Erythroblast (primary cell): ENCODE results near the gene MAMDC2.

ENCODE experiments used
- GATA1 ChIP-seq: IDR thresholded peaks from 2 replicates; pipeline ENCODE4 v1.6.1; 2011; ENCODE audit warnings: low read depth, mild to moderate bottlenecking, control low read depth, low read length, moderate library complexity
- POLR2A ChIP-seq: IDR thresholded peaks from 2 replicates; pipeline ENCODE4 v1.6.1; 2011; ENCODE audit warnings: mild to moderate bottlenecking, low read length

DNA sequence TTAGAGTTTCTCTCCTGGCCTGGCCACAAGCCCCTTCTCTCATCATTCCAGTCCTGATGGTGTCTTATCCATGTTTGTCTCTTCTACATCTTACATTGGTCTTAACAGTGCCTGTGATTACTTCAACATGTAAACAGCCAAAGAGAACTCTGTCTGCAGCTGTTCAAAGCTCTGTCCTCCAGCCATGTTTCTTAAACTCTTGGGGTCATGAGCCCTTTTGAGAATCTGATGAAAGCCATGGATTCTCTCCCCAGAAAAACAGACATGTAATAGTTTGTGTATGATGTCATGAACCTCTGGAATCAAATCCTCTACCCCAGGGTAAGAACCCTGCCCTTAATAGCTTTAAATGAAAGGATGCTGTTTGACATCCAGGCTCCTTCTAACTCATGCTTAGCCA is 30.1 kb downstream of the MAMDC2 start:
- TF ChIP-seq POLR2A (no peak), GATA1 (no peak)
